SK-N-SH treated with all-trans-retinoic acid at 6 μM for 48 hours (cell line): ENCODE measurements around the gene TBCD.

Experiments
- ATAC-seq: fragments of 200-7000 bp; cut with Tn5 transposase; 3 replicates; pipeline ENCODE4 v1.9.1; 2020; ENCODE audit warnings: mild to moderate bottlenecking, moderate library complexity
- ARNTL ChIP-seq: fragments of 450-650 bp; formaldehyde crosslinking; IDR thresholded peaks from 2 replicates; pipeline ENCODE4 v1.5.0; 2020; ENCODE audit warnings: low read depth, mild to moderate bottlenecking, moderate library complexity, borderline replicate concordance
- BACH2 ChIP-seq: fragments of 250-450 bp; sonication (Bioruptor Pico); IDR thresholded peaks from 2 replicates; pipeline ENCODE4 v1.9.0; 2021; ENCODE audit warnings: mild to moderate bottlenecking, borderline replicate concordance
- ESRRG ChIP-seq: fragments of 250-450 bp; sonication (Bioruptor Pico); IDR thresholded peaks from 2 replicates; pipeline ENCODE4 v1.6.1; 2021; ENCODE audit warnings: mild to moderate bottlenecking
- GLIS3 ChIP-seq: fragments of 250-450 bp; sonication (Bioruptor Pico); IDR thresholded peaks from 2 replicates; pipeline ENCODE4 v1.5.0; 2020; ENCODE audit warnings: mild to moderate bottlenecking, moderate library complexity
- ISL1 ChIP-seq: fragments of 250-450 bp; sonication (Bioruptor Pico); IDR thresholded peaks from 2 replicates; pipeline ENCODE4 v2.1.2; 2022; ENCODE audit warnings: mild to moderate bottlenecking, moderate library complexity
- OSR1 ChIP-seq: fragments of 250-450 bp; sonication (Bioruptor Pico); IDR thresholded peaks from 2 replicates; pipeline ENCODE4 v1.8.0; 2022; ENCODE audit warnings: moderate library complexity, mild to moderate bottlenecking, inconsistent platforms
- PPARA ChIP-seq: fragments of 250-450 bp; sonication (Bioruptor Pico); IDR thresholded peaks from 2 replicates; pipeline ENCODE4 v1.5.0; 2020; ENCODE audit warnings: mild to moderate bottlenecking, borderline replicate concordance
- TCF4 ChIP-seq: fragments of 250-450 bp; sonication (Bioruptor Pico); IDR thresholded peaks from 2 replicates; pipeline ENCODE4 v1.8.0; 2021; ENCODE audit warnings: mild to moderate bottlenecking, moderate library complexity, borderline replicate concordance
- TOX ChIP-seq: fragments of 250-450 bp; sonication (Bioruptor Pico); IDR thresholded peaks from 2 replicates; pipeline ENCODE4 v1.8.0; 2021; ENCODE audit warnings: mild to moderate bottlenecking, moderate library complexity, borderline replicate concordance
- ZC3H10 ChIP-seq: fragments of 250-450 bp; sonication (Bioruptor Pico); IDR thresholded peaks from 2 replicates; pipeline ENCODE4 v1.5.1; 2021; ENCODE audit warnings: mild to moderate bottlenecking, moderate library complexity
- ZFP3 ChIP-seq: fragments of 250-450 bp; sonication (Bioruptor Pico); IDR thresholded peaks from 2 replicates; pipeline ENCODE4 v1.5.0; 2020; ENCODE audit warnings: mild to moderate bottlenecking, moderate library complexity
- ZFP30 ChIP-seq: fragments of 450-650 bp; formaldehyde crosslinking; IDR thresholded peaks from 2 replicates; pipeline ENCODE4 v1.5.0; 2022; ENCODE audit warnings: mild to moderate bottlenecking, moderate library complexity
- ZNF565 ChIP-seq: fragments of 450-650 bp; formaldehyde crosslinking; conservative IDR thresholded peaks from 2 replicates; pipeline ENCODE4 v1.5.0; 2020; ENCODE audit warnings: low read depth, mild to moderate bottlenecking, moderate library complexity
- ZNF70 ChIP-seq: fragments of 450-650 bp; formaldehyde crosslinking; IDR thresholded peaks from 2 replicates; pipeline ENCODE4 v1.5.0; 2020; ENCODE audit warnings: mild to moderate bottlenecking, moderate library complexity
- TF ChIP-seq, protein P1 (sequence below): fragments of 250-450 bp; sonication (Bioruptor Pico); IDR thresholded peaks from 2 replicates; pipeline ENCODE4 v1.5.1; 2021; ENCODE audit warnings: mild to moderate bottlenecking, moderate library complexity
- TF ChIP-seq, protein P2 (sequence below): fragments of 250-450 bp; sonication (Bioruptor Pico); IDR thresholded peaks from 2 replicates; pipeline ENCODE4 v1.8.0; 2020; ENCODE audit warnings: mild to moderate bottlenecking, moderate library complexity, borderline replicate concordance
- TF ChIP-seq, protein P3 (sequence below): fragments of 250-450 bp; sonication (Bioruptor Pico); IDR thresholded peaks from 2 replicates; pipeline ENCODE4 v1.5.1; 2020; ENCODE audit warnings: low read depth, mild to moderate bottlenecking, moderate library complexity
- TF ChIP-seq, protein P4 (sequence below): fragments of 250-450 bp; sonication (Bioruptor Pico); IDR thresholded peaks from 2 replicates; pipeline ENCODE4 v1.8.0; 2021; ENCODE audit warnings: low read depth, mild to moderate bottlenecking, moderate library complexity, borderline replicate concordance
- TF ChIP-seq, protein P5 (sequence below): fragments of 250-450 bp; sonication (Bioruptor Pico); IDR thresholded peaks from 2 replicates; pipeline ENCODE4 v1.5.0; 2020; ENCODE audit warnings: mild to moderate bottlenecking, moderate library complexity

TBCD gene

DNA sequence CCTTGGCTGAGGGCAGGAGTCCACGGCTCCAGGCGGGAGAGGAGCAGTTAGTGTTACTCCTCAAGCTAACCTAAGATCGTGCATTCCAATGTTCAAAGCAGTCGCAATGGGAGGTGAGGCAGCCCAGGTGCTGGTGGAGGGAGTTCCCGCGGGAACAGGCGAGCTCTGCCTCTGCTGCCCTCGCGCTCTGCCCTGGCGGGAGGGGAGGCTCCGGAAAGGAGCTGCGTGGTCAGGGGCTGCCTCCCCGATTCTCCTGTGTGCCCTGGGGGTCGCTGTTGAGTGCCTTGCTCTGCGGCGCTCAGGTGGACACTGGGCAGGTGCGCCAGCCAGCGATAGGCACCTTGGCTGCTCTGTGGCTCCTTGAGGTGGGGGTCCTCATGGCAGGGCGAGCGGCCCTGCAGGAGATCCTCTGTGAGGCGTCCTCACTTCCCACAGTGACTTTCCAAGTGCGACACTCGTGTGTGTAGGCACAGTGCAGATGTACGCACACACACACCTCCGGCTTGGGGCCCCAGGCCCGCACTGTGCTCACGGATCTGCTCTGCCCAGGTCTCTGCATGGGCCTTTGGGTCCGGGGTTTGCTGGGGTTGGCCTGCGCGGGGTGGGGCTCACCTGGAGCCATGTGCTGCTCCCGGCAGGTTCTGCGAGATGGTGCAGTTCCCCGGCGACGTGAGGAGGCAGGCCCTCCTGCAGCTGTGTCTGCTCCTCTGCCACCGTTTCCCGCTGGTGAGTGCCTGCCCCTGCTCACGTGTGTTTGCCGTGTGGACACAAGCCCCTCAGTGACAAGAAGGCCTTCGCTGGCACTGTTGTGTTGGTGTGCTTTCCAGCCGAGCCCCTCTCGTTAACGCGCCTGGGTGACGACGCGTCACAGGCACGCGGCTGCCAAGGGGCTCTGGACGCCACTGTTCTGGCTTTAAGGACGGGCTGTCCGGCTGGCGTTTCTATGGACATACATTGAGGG, 185.8 kb downstream of the TBCD start:
- no peak for ATAC-seq
- TF ChIP-seq ESRRG (CRISPR knock-in tag), result no peak
- TF ChIP-seq ZFP3 (CRISPR knock-in tag), result no peak
- TF ChIP-seq ZFP30, result no peak
- TF ChIP-seq, protein P1, sequence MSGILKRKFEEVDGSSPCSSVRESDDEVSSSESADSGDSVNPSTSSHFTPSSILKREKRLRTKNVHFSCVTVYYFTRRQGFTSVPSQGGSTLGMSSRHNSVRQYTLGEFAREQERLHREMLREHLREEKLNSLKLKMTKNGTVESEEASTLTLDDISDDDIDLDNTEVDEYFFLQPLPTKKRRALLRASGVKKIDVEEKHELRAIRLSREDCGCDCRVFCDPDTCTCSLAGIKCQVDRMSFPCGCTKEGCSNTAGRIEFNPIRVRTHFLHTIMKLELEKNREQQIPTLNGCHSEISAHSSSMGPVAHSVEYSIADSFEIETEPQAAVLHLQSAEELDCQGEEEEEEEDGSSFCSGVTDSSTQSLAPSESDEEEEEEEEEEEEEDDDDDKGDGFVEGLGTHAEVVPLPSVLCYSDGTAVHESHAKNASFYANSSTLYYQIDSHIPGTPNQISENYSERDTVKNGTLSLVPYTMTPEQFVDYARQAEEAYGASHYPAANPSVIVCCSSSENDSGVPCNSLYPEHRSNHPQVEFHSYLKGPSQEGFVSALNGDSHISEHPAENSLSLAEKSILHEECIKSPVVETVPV, result no peak
- no peak for TF ChIP-seq GLIS3
- TF ChIP-seq TCF4, result no peak
- TF ChIP-seq OSR1 (CRISPR knock-in tag), result no peak

DNA sequence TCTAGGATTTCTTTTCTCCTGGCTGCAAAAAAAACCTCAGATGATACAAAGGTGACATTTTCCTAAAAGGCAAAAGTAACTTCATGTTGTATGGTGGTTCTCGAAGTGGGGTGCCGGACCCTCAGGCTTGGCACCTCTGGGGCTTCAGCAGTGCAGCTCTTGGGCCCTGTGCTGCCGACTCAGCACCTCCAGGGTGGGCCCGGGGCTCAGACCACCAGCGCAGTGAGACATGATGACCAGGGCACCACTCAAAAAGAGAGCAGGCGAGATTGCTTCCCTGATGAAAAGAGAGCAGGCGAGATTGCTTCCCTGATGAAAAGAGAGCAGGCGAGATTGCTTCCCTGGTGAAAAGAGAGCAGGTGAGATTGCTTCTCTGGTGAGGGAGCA, 186.6 kb downstream of the TBCD start:
- ATAC-seq, result no peak
- TF ChIP-seq PPARA, result no peak

DNA sequence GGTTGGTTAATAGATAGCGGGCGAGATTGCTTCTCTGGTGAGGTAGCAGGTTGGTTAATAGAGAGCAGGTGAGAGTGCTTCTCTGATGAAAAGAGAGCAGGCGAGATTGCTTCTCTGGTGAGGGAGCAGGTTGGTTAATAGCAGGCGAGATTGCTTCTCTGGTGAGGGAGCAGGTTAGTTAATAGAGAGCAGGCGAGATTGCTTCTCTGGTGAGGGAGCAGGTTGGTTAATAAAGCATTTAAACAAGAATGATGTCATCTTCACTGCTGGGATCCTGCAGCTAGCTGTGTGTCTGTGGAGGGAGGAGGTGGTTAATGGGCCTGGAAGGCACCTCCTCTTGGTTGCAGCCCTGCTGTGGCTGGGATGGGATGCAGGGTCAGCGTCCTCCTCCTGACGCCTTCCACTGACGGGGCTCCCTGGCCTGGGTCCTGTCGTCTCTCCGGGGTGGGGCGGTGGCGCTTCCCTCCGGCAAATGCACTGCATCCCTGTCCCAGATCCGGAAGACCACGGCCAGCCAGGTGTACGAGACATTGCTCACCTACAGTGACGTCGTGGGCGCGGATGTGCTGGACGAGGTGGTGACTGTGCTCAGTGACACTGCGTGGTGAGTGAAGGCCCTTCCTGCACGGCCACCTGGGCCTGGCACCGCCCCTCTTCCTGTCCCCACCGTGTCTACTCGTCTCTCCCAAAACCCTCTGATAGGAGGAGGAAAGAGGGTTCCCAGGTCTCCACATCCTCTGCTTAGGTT, 187.2 kb downstream of the TBCD start:
- ATAC-seq, result no peak
- TF ChIP-seq PPARA (no peak), ZFP30 (no peak), ARNTL (CRISPR knock-in tag) (no peak), ZNF70 (CRISPR knock-in tag) (no peak), ZFP3 (CRISPR knock-in tag) (no peak), ZC3H10 (no peak), ZNF565 (CRISPR knock-in tag) (no peak), TOX (CRISPR knock-in tag) (no peak), BACH2 (CRISPR knock-in tag) (no peak), OSR1 (CRISPR knock-in tag) (no peak)
- TF ChIP-seq, protein P2, sequence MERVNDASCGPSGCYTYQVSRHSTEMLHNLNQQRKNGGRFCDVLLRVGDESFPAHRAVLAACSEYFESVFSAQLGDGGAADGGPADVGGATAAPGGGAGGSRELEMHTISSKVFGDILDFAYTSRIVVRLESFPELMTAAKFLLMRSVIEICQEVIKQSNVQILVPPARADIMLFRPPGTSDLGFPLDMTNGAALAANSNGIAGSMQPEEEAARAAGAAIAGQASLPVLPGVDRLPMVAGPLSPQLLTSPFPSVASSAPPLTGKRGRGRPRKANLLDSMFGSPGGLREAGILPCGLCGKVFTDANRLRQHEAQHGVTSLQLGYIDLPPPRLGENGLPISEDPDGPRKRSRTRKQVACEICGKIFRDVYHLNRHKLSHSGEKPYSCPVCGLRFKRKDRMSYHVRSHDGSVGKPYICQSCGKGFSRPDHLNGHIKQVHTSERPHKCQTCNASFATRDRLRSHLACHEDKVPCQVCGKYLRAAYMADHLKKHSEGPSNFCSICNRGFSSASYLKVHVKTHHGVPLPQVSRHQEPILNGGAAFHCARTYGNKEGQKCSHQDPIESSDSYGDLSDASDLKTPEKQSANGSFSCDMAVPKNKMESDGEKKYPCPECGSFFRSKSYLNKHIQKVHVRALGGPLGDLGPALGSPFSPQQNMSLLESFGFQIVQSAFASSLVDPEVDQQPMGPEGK, result no peak
- TF ChIP-seq, protein P3, sequence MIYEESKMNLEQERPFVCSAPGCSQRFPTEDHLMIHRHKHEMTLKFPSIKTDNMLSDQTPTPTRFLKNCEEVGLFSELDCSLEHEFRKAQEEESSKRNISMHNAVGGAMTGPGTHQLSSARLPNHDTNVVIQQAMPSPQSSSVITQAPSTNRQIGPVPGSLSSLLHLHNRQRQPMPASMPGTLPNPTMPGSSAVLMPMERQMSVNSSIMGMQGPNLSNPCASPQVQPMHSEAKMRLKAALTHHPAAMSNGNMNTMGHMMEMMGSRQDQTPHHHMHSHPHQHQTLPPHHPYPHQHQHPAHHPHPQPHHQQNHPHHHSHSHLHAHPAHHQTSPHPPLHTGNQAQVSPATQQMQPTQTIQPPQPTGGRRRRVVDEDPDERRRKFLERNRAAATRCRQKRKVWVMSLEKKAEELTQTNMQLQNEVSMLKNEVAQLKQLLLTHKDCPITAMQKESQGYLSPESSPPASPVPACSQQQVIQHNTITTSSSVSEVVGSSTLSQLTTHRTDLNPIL (CRISPR knock-in tag), result no peak
- TF ChIP-seq, protein P4, sequence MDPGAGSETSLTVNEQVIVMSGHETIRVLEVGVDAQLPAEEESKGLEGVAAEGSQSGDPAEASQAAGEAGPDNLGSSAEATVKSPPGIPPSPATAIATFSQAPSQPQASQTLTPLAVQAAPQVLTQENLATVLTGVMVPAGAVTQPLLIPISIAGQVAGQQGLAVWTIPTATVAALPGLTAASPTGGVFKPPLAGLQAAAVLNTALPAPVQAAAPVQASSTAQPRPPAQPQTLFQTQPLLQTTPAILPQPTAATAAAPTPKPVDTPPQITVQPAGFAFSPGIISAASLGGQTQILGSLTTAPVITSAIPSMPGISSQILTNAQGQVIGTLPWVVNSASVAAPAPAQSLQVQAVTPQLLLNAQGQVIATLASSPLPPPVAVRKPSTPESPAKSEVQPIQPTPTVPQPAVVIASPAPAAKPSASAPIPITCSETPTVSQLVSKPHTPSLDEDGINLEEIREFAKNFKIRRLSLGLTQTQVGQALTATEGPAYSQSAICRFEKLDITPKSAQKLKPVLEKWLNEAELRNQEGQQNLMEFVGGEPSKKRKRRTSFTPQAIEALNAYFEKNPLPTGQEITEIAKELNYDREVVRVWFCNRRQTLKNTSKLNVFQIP, result no peak

DNA sequence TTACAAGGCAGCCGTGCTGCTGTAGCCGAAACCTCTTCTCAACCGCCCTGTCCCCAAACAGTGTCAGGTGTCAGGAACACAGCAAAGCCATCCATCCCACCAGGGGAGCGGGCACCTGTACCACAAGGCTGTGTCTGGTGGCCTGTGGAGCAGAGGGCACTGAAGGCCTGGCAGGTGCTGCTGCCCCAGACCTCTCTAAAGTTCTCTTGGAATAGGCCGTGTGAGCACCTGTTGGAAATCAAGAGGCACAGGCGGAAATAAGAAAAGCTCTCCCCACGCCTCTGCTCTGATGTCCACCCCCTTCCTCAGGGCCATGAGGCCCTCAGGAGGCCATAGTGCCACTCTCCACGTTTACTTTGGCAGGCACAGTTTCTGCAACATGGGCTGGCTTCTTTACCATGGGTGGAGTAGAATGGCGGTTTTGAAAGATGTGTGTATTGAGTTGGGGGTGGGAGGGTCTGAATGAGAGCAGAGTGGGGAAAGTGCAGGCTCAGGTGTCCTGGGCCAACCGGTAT, 187.8 kb downstream of the TBCD start:
- TF ChIP-seq ZFP3 (CRISPR knock-in tag) (no peak), BACH2 (CRISPR knock-in tag) (no peak), TCF4 (no peak), OSR1 (CRISPR knock-in tag) (no peak), GLIS3 (no peak), ISL1 (CRISPR knock-in tag) (no peak)
- TF ChIP-seq, protein P1, result no peak
- TF ChIP-seq, protein P5, sequence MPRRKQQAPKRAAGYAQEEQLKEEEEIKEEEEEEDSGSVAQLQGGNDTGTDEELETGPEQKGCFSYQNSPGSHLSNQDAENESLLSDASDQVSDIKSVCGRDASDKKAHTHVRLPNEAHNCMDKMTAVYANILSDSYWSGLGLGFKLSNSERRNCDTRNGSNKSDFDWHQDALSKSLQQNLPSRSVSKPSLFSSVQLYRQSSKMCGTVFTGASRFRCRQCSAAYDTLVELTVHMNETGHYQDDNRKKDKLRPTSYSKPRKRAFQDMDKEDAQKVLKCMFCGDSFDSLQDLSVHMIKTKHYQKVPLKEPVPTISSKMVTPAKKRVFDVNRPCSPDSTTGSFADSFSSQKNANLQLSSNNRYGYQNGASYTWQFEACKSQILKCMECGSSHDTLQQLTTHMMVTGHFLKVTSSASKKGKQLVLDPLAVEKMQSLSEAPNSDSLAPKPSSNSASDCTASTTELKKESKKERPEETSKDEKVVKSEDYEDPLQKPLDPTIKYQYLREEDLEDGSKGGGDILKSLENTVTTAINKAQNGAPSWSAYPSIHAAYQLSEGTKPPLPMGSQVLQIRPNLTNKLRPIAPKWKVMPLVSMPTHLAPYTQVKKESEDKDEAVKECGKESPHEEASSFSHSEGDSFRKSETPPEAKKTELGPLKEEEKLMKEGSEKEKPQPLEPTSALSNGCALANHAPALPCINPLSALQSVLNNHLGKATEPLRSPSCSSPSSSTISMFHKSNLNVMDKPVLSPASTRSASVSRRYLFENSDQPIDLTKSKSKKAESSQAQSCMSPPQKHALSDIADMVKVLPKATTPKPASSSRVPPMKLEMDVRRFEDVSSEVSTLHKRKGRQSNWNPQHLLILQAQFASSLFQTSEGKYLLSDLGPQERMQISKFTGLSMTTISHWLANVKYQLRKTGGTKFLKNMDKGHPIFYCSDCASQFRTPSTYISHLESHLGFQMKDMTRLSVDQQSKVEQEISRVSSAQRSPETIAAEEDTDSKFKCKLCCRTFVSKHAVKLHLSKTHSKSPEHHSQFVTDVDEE, result no peak

More for the DNA sequence above, 187.8 kb downstream of the TBCD start:
- ATAC-seq, result no peak
